GM18519 (cell line): ENCODE measurements around the gene ALG12.
A peak's percentile ranks its signal among the peaks of the same experiment; 100 is the strongest.

Source experiments
- ATAC-seq: cut with Tn5 transposase; IDR thresholded peaks from one replicate; pipeline ENCODE4 v1.9.1; 2021; ENCODE audit warnings: mild to moderate bottlenecking, moderate library complexity; ENCODE audit not compliant: unreplicated experiment, low FRiP score

Gene ALG12

GRCh38 chr22:49871482-49871881, 46.8 kb downstream of the ALG12 start:
- no peak for ATAC-seq

- ATAC-seq: no peak
Observed at GRCh38 chr22:49869845-49870712, 48.2 kb downstream of the ALG12 start.

DNA sequence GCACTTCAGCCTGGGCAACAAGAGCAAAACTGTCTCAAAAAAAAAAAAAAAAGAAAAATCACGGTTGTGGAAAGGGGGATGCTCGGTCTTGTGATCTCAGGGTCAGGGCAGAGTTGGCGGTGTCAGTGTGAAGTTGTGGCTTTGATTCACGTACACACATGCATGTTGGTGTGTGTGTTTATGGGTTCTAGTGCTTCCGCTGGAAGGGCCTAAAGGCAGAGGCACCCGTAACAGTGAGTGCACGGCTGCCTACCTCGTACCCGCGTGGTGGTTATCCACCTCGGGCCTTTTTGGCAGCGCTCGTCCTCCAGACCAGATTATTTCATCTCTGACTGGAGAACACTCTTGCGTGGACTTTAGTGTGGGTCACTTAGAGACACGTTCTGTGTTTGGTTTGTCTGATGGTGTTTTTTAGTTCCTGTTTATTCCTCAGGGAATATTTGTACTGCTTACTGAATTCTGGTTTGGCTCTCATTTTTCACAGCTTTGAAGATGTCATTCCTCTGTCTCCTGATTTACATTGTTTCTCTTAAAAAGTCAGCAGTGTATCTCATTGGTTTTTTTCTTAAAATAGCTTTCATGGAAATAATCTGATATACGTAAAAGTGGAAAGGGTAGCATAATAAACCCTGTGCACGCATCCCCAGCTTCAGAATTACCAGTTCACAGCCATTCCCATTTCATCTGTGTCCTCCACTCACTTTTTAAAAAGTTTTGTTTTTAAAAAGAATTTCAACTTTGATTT, 49.0 kb downstream of the ALG12 start:
- ATAC-seq: no peak

- ATAC-seq: no peak
Observed at GRCh38 chr22:49867303-49868265, 50.7 kb downstream of the ALG12 start.

GRCh38 chr22:49866646-49867045, 51.6 kb downstream of the ALG12 start:
- ATAC-seq: no peak

- no peak for ATAC-seq
Observed at GRCh38 chr22:49866134-49866533, 52.1 kb downstream of the ALG12 start.

- no peak for ATAC-seq
Observed at GRCh38 chr22:49865156-49865555, 53.1 kb downstream of the ALG12 start.

GRCh38 chr22:49863931-49864330, 54.3 kb downstream of the ALG12 start:
- ATAC-seq: no peak

GRCh38 chr22:49862496-49862776, 55.8 kb downstream of the ALG12 start:
- ATAC-seq: no peak

- ATAC-seq: no peak
Observed at GRCh38 chr22:49861642-49862495, 56.4 kb downstream of the ALG12 start.

GRCh38 chr22:49858827-49859226, 59.4 kb downstream of the ALG12 start:
- no peak for ATAC-seq

GRCh38 chr22:49856766-49857618, 61.2 kb downstream of the ALG12 start:
- ATAC-seq: no peak

GRCh38 chr22:49856343-49856742, 61.9 kb downstream of the ALG12 start:
- ATAC-seq: no peak

DNA sequence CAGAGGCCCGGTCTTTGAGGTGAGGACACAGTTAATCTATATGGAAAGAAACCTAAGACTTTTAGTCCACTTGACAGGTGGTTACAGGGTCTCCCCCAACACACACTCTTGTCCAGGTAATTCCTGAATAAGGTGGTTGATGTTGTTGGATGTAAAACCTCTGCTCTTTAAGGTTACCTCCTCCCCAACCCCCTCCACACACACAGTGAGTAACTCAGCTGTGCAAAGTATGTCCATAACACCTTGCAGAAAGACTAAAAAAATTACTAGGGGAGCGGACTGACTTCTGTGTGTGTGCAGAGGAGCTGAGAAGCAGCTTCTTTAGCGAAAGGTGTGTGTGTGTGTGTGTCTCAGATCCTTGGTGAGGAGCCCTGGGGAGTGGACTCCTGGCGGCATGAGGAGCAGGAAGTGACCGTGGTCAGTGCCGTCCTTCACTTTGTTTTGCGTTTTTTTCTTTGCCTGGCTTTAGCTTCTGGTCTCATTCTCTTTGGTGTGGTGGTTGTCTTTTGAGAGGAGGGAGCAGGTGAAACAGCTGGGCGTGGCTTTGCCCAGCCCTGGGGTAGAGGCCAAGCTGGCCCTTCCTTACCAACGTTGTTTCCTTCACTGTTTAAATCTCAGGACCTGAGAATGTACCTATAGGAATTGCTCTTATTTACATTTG, 62.9 kb downstream of the ALG12 start:
- no peak for ATAC-seq

- ATAC-seq: peak; percentile 17
Observed at GRCh38 chr22:49853981-49854831, 64.0 kb downstream of the ALG12 start.

DNA sequence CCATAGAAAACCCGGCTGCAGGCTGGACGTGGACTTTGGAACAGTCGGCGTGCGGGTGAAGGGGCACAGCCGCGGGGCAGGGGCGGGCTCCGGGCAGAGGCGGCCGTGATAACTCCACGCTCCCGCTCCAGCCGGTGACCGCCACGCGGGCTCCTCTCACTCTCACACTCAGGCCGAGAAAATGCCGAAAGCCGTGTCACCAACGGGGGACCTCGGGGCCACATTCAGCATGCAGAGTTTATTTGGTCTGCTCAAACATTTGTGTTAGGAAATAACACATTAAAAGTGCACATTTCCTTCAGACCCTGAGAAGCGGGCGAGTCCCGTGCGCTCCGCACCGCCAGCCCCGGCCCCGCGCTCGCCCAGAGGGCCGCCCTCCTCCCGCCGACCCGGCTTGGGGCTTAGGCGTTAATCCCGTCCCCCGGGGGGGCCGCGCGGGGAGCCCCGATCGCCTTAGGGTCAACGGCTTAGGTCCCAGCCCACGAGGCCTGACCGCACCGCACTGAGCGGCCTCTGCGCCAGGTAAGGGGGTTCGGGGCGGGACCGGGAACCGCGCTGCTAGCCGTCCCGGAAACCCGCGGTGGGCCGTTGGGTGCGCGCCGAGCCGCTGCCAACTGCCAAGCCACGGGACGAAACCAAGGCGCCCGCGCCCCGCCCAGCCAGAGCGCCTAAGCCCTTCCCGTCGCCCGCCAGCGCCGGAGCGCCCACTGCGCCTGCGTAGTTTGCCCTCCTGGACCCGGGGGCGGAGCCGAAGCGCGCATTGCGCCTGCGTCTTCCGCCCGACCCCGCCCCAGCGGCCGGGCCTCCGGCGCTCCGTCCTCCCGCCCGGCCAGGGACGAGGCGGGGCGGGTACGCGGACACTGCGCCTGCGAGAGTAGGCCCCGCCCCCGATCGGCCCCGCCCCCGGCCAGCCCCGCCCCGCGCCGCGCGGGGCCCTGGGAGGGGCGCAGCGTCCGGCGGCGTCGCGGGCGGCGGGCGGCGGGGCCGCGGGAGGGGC, 65.0 kb downstream of the ALG12 start, which contains the start of gene ZBED4:
TSS of gene ZBED4 (plus strand) at position 947 of the 997 bp plus-strand sequence. CDS start 29,819 bp downstream, outside the sequence.
- ATAC-seq: peak; percentile 69
